WTC11 (cell line): Measurements from ENCODE around the gene KCNJ16. TPM values are rescaled to one million over a fixed set of nuclear protein-coding genes. Genes with fewer than 3 reads are reported as not detected.

Experiments
- ATAC-seq: fragments of 200-7000 bp; cut with Tn5 transposase; 2 replicates; pipeline ENCODE4 v1.10.0; 2021; ENCODE audit warnings: mild to moderate bottlenecking, moderate library complexity
- CTCF ChIA-PET: fragments of 300-600 bp; sonication (Branson Sonifier 250); formaldehyde crosslinking; loops from one replicate; lab custom pipeline; 2021; ENCODE audit warnings: antibody characterized with exemption; lab: Charles Lee
- POLR2A ChIA-PET: fragments of 350-600 bp; sonication (Branson Sonifier 250); formaldehyde crosslinking; loops from one replicate; lab custom pipeline; 2021; ENCODE audit warnings: antibody characterized with exemption; lab: Charles Lee
- DNase-seq: peaks from one replicate; pipeline ENCODE4 v3.0.0; 2021; ENCODE audit warnings: low spot score
- H3K27ac Mint-ChIP-seq: 2 replicates; pipeline ENCODE4 v1.8.0; 2021; ENCODE audit warnings: mixed read lengths
- H3K27me3 Mint-ChIP-seq: 2 replicates; pipeline ENCODE4 v1.8.0; 2021; ENCODE audit warnings: low read depth, mild to moderate bottlenecking, moderate library complexity, mixed read lengths
- H3K36me3 Mint-ChIP-seq: 2 replicates; pipeline ENCODE4 v1.8.0; 2021; ENCODE audit warnings: mixed read lengths
- H3K4me1 Mint-ChIP-seq: 2 replicates; pipeline ENCODE4 v1.8.0; 2022; ENCODE audit warnings: mixed read lengths
- H3K4me3 Mint-ChIP-seq: 2 replicates; pipeline ENCODE4 v1.8.0; 2021; ENCODE audit warnings: mild to moderate bottlenecking, moderate library complexity, mixed read lengths
- H3K9me3 Mint-ChIP-seq: 2 replicates; pipeline ENCODE4 v1.8.0; 2021; ENCODE audit warnings: mixed read lengths
- E2F4 ChIP-seq: sonication (generic); formaldehyde crosslinking; IDR thresholded peaks from 2 replicates; pipeline ENCODE4 v1.8.1; 2022; ENCODE audit warnings: low read depth, mild to moderate bottlenecking, moderate library complexity, missing genetic modification reagents, borderline replicate concordance
- GRHL2 ChIP-seq: fragments of 250-450 bp; sonication (Bioruptor Pico); IDR thresholded peaks from 2 replicates; pipeline ENCODE4 v1.8.0; 2022; ENCODE audit warnings: mild to moderate bottlenecking, moderate library complexity; ENCODE audit not compliant: insufficient replicate concordance, severe bottlenecking
- MAX ChIP-seq: sonication (generic); formaldehyde crosslinking; IDR thresholded peaks from 2 replicates; pipeline ENCODE4 v1.8.0; 2022; ENCODE audit warnings: mild to moderate bottlenecking, missing genetic modification reagents
- NFE2L1 ChIP-seq: sonication (generic); formaldehyde crosslinking; IDR thresholded peaks from 2 replicates; pipeline ENCODE4 v1.8.1; 2023; ENCODE audit warnings: missing genetic modification reagents
- NFYB ChIP-seq: sonication (generic); formaldehyde crosslinking; conservative IDR thresholded peaks from 2 replicates; pipeline ENCODE4 v1.8.0; 2022; ENCODE audit warnings: low read depth, missing genetic modification reagents
- PRRX2 ChIP-seq: fragments of 250-450 bp; sonication (Bioruptor Pico); IDR thresholded peaks from 2 replicates; pipeline ENCODE4 v1.8.0; 2021; ENCODE audit warnings: mild to moderate bottlenecking
- TCF7 ChIP-seq: sonication (generic); formaldehyde crosslinking; IDR thresholded peaks from 2 replicates; pipeline ENCODE4 v1.8.0; 2022; ENCODE audit warnings: mild to moderate bottlenecking, low read depth, missing genetic modification reagents, moderate library complexity
- ZNF416 ChIP-seq: fragments of 250-450 bp; sonication (Bioruptor Pico); IDR thresholded peaks from 2 replicates; pipeline ENCODE4 v1.9.0; 2021; ENCODE audit warnings: mild to moderate bottlenecking, inconsistent platforms
- ZNF671 ChIP-seq: fragments of 250-450 bp; sonication (Bioruptor Pico); IDR thresholded peaks from 2 replicates; pipeline ENCODE4 v1.8.0; 2021; ENCODE audit warnings: mild to moderate bottlenecking
- total RNA-seq: library from RNA; stranded (reverse); gene quantifications from 3 replicates; pipeline ENCODE4 v1.2.3, GENCODE V29; 2021
- TF ChIP-seq, protein P1 (sequence below): sonication (generic); formaldehyde crosslinking; IDR thresholded peaks from 2 replicates; pipeline ENCODE4 v1.8.1; 2023; ENCODE audit warnings: mild to moderate bottlenecking, missing genetic modification reagents, borderline replicate concordance
- TF ChIP-seq, protein P2 (sequence below): sonication (generic); formaldehyde crosslinking; IDR thresholded peaks from 2 replicates; pipeline ENCODE4 v1.8.1; 2023; ENCODE audit warnings: mild to moderate bottlenecking, missing genetic modification reagents
- TF ChIP-seq, protein P3 (sequence below): sonication (generic); formaldehyde crosslinking; conservative IDR thresholded peaks from 2 replicates; pipeline ENCODE4 v1.8.1; 2022; ENCODE audit warnings: mild to moderate bottlenecking, missing genetic modification reagents
- TF ChIP-seq, protein P4 (sequence below): sonication (generic); formaldehyde crosslinking; IDR thresholded peaks from 2 replicates; pipeline ENCODE4 v1.8.0; 2023; ENCODE audit warnings: missing genetic modification reagents, mild to moderate bottlenecking, borderline replicate concordance
- TF ChIP-seq, protein P5 (sequence below): sonication (generic); formaldehyde crosslinking; IDR thresholded peaks from 2 replicates; pipeline ENCODE4 v1.8.1; 2023; ENCODE audit warnings: mild to moderate bottlenecking, missing genetic modification reagents, moderate library complexity
- TF ChIP-seq, protein P6 (sequence below): sonication (generic); formaldehyde crosslinking; IDR thresholded peaks from 2 replicates; pipeline ENCODE4 v1.8.0; 2022; ENCODE audit warnings: mild to moderate bottlenecking, missing genetic modification reagents

The KCNJ16 gene
- total RNA-seq, 1 experiment from 2014 or later: not detected

DNA sequence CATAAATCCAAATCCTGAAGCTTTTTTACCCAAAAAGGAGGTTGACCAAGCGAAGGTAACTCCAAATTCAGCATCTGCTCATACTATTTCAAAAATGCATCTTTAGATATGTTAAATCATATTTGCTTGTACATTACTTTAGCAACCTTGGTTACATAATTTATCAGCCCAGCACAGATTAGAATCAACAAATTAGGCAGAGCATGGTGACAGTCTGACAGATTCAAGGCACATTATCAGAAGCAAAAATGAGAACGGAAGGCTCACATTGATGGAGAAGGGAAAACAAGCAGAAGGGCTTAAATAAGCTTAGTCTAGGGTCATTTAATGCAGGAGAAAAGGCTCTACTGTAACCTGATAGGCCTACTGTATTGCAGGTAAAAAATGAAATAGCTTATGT is 90.4 kb downstream of the KCNJ16 start:
- POLR2A ChIA-PET: no interaction called here
- H3K4me1 Mint-ChIP-seq: peaks cover 16% of the 10 kb centered on the region
- no peaks in the 10 kb centered on the region for H3K9me3 Mint-ChIP-seq
- H3K4me3 Mint-ChIP-seq: no peak overlapping the region
- no peaks in the 10 kb centered on the region for H3K36me3 Mint-ChIP-seq
- CTCF ChIA-PET: no interaction called here
- peaks cover 24% of the 10 kb centered on the region for H3K27me3 Mint-ChIP-seq
- H3K27ac Mint-ChIP-seq: no peak overlapping the region
- DNase-seq: no peak
- TF ChIP-seq, protein P1, sequence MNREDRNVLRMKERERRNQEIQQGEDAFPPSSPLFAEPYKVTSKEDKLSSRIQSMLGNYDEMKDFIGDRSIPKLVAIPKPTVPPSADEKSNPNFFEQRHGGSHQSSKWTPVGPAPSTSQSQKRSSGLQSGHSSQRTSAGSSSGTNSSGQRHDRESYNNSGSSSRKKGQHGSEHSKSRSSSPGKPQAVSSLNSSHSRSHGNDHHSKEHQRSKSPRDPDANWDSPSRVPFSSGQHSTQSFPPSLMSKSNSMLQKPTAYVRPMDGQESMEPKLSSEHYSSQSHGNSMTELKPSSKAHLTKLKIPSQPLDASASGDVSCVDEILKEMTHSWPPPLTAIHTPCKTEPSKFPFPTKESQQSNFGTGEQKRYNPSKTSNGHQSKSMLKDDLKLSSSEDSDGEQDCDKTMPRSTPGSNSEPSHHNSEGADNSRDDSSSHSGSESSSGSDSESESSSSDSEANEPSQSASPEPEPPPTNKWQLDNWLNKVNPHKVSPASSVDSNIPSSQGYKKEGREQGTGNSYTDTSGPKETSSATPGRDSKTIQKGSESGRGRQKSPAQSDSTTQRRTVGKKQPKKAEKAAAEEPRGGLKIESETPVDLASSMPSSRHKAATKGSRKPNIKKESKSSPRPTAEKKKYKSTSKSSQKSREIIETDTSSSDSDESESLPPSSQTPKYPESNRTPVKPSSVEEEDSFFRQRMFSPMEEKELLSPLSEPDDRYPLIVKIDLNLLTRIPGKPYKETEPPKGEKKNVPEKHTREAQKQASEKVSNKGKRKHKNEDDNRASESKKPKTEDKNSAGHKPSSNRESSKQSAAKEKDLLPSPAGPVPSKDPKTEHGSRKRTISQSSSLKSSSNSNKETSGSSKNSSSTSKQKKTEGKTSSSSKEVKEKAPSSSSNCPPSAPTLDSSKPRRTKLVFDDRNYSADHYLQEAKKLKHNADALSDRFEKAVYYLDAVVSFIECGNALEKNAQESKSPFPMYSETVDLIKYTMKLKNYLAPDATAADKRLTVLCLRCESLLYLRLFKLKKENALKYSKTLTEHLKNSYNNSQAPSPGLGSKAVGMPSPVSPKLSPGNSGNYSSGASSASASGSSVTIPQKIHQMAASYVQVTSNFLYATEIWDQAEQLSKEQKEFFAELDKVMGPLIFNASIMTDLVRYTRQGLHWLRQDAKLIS (CRISPR knock-in tag): no peak
- TF ChIP-seq, protein P2, sequence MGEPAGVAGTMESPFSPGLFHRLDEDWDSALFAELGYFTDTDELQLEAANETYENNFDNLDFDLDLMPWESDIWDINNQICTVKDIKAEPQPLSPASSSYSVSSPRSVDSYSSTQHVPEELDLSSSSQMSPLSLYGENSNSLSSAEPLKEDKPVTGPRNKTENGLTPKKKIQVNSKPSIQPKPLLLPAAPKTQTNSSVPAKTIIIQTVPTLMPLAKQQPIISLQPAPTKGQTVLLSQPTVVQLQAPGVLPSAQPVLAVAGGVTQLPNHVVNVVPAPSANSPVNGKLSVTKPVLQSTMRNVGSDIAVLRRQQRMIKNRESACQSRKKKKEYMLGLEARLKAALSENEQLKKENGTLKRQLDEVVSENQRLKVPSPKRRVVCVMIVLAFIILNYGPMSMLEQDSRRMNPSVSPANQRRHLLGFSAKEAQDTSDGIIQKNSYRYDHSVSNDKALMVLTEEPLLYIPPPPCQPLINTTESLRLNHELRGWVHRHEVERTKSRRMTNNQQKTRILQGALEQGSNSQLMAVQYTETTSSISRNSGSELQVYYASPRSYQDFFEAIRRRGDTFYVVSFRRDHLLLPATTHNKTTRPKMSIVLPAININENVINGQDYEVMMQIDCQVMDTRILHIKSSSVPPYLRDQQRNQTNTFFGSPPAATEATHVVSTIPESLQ (CRISPR knock-in tag): no peak
- ATAC-seq: no peak

DNA sequence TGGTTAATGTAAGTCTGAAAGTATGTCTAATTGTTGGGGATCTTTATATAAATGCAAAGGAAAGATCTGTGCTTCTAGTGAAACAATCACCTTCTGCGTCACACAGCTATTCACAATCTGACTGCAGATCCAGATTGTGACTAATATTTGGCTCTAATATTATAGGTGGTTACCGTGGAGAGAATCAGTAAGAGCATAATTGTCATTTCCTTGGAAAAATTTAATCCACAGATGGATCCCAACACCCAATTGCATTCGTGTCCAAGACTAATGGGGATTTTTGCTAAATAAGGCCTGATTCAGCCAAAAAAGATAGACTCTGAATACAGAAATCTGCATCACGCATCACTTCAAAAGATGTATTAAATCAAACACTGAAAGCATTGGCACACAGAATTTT is 91.6 kb downstream of the KCNJ16 start:
- ATAC-seq: no peak
- no peaks in the 10 kb centered on the region for H3K9me3 Mint-ChIP-seq
- peaks cover 27% of the 10 kb centered on the region for H3K4me1 Mint-ChIP-seq
- H3K4me3 Mint-ChIP-seq: no peak overlapping the region
- no peaks in the 10 kb centered on the region for H3K36me3 Mint-ChIP-seq
- TF ChIP-seq, protein P3, sequence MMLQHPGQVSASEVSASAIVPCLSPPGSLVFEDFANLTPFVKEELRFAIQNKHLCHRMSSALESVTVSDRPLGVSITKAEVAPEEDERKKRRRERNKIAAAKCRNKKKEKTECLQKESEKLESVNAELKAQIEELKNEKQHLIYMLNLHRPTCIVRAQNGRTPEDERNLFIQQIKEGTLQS: no peak
- no peak for TF ChIP-seq PRRX2 (CRISPR knock-in tag)
- TF ChIP-seq GRHL2: no peak
- no peak for TF ChIP-seq MAX (CRISPR knock-in tag)
- no peak for TF ChIP-seq NFE2L1 (CRISPR knock-in tag)
- TF ChIP-seq NFYB (CRISPR knock-in tag): no peak
- TF ChIP-seq, protein P4, sequence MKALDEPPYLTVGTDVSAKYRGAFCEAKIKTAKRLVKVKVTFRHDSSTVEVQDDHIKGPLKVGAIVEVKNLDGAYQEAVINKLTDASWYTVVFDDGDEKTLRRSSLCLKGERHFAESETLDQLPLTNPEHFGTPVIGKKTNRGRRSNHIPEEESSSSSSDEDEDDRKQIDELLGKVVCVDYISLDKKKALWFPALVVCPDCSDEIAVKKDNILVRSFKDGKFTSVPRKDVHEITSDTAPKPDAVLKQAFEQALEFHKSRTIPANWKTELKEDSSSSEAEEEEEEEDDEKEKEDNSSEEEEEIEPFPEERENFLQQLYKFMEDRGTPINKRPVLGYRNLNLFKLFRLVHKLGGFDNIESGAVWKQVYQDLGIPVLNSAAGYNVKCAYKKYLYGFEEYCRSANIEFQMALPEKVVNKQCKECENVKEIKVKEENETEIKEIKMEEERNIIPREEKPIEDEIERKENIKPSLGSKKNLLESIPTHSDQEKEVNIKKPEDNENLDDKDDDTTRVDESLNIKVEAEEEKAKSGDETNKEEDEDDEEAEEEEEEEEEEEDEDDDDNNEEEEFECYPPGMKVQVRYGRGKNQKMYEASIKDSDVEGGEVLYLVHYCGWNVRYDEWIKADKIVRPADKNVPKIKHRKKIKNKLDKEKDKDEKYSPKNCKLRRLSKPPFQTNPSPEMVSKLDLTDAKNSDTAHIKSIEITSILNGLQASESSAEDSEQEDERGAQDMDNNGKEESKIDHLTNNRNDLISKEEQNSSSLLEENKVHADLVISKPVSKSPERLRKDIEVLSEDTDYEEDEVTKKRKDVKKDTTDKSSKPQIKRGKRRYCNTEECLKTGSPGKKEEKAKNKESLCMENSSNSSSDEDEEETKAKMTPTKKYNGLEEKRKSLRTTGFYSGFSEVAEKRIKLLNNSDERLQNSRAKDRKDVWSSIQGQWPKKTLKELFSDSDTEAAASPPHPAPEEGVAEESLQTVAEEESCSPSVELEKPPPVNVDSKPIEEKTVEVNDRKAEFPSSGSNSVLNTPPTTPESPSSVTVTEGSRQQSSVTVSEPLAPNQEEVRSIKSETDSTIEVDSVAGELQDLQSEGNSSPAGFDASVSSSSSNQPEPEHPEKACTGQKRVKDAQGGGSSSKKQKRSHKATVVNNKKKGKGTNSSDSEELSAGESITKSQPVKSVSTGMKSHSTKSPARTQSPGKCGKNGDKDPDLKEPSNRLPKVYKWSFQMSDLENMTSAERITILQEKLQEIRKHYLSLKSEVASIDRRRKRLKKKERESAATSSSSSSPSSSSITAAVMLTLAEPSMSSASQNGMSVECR (CRISPR knock-in tag): no peak
- TF ChIP-seq, protein P5, sequence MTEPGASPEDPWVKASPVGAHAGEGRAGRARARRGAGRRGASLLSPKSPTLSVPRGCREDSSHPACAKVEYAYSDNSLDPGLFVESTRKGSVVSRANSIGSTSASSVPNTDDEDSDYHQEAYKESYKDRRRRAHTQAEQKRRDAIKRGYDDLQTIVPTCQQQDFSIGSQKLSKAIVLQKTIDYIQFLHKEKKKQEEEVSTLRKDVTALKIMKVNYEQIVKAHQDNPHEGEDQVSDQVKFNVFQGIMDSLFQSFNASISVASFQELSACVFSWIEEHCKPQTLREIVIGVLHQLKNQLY: no peak
- no peak for TF ChIP-seq ZNF416 (CRISPR knock-in tag)
- TF ChIP-seq ZNF671 (CRISPR knock-in tag): no peak
- TF ChIP-seq, protein P6, sequence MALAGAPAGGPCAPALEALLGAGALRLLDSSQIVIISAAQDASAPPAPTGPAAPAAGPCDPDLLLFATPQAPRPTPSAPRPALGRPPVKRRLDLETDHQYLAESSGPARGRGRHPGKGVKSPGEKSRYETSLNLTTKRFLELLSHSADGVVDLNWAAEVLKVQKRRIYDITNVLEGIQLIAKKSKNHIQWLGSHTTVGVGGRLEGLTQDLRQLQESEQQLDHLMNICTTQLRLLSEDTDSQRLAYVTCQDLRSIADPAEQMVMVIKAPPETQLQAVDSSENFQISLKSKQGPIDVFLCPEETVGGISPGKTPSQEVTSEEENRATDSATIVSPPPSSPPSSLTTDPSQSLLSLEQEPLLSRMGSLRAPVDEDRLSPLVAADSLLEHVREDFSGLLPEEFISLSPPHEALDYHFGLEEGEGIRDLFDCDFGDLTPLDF (CRISPR knock-in tag): no peak
- no peak for TF ChIP-seq E2F4
- no peak for TF ChIP-seq TCF7 (CRISPR knock-in tag)
- TF ChIP-seq, all 79 proteins: peak for 0
- CTCF ChIA-PET: interaction anchor here (1.4 kb wide), 1 partner anchor 559 kb away, joined by 9 read pairs; no protein-coding TSS in a partner anchor
- no peak for DNase-seq
- H3K27ac Mint-ChIP-seq: no peak overlapping the region
- peaks cover 36% of the 10 kb centered on the region for H3K27me3 Mint-ChIP-seq
- POLR2A ChIA-PET: no interaction called here
